Activated CD8-positive, alpha-beta memory T cell treated with anti-CD3 and anti-CD28 coated beads, Interleukin-2, amount 50 U/mL, for 1 hour (primary cell): ENCODE measurements around the gene MMP24OS.

Experiments used
- DNase-seq: peaks from one replicate; pipeline ENCODE4 v3.0.0-alpha.2; 2020; ENCODE audit errors: extremely low read depth

Gene MMP24OS

DNA sequence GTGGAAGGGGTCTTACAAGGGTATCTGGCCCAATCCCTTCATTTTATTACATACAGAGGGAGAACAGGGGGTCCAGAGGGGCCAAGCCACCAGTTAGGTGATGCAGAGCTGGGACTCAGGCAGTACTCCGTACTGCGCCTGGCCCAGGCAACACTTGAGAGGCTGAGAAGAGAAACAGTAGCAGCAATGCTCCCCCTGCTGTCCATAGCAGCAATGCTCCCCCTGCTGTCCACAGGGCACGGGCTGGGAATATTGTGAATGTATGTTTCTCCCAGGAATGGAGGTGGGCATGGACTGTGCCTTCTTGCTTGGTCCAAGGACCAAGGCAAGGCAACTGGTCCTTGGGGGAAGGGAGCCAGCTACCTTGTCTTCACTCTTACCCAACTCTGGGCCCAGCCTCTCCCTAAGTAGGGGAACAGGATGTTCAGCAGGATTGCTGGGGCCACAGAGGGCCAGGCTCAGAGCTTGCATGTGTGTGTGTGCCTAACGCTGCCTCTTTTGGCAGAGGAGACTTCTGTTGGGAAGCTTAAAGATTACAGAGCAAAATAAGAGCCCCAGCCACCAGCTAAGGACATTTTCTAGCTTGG is 29.1 kb upstream of the MMP24OS start:
- DNase-seq: no peak

DNA sequence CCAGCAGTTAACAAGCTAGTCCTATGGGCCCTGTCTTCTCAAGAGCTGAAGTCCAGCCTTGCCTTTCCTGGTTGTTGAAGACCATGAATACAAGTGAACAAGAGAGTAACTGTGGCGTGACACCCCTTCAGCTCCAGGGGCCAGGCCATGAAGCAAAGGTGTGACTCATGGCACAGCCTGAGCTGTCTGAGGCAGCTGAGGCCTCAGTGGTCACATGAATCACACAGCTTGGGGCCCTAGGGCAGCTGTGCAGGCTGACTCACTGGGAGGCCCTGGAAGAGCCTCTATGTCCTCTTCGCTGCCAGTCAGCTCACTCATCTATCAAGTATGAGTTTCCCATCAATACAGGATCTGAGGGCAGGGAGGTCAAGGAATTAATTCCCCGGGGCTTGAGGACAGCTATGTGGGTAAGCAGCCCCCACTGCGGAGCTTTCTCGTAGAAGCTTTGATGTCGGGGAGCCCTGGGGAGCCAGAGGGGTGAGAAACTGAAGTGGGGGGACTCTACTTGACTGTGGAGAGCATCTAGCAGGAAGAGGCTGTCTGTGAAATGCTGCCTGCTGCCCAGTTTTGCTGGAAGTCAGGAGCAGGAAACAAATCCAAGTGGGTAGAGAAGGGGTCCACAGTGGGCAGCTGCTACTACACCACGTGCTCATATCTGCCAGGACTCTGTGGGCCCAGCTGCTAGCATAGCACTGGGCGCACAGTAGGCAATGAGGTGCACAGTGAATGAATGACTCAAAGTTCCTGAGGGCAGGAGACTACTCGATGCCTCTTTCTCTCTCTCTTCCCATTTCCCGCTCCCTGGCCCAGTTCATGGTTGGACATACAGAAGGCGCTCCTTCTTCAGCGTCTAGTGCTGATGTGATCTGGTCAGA is 28.0 kb upstream of the MMP24OS start:
- no peak for DNase-seq

DNA sequence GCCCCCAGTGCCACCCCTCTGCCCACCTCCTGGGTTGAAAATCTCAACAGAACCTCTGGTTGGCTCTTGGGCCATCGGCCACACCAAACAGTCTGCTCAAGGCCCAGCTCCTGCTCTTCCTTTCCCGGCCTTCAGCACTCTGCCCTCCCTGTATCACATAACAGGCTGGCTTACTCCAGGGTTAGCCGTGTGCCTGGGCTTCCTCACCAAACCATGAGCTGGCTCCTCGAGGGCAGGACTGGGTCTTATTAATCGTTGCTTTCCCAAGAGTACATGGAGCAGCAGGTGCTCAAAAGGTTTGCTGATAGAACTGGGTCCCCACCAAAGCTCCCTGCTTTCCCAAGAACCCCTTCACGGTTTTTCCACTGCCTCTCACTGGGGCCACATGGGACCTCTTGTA is 27.0 kb upstream of the MMP24OS start:
- DNase-seq: no peak

DNA sequence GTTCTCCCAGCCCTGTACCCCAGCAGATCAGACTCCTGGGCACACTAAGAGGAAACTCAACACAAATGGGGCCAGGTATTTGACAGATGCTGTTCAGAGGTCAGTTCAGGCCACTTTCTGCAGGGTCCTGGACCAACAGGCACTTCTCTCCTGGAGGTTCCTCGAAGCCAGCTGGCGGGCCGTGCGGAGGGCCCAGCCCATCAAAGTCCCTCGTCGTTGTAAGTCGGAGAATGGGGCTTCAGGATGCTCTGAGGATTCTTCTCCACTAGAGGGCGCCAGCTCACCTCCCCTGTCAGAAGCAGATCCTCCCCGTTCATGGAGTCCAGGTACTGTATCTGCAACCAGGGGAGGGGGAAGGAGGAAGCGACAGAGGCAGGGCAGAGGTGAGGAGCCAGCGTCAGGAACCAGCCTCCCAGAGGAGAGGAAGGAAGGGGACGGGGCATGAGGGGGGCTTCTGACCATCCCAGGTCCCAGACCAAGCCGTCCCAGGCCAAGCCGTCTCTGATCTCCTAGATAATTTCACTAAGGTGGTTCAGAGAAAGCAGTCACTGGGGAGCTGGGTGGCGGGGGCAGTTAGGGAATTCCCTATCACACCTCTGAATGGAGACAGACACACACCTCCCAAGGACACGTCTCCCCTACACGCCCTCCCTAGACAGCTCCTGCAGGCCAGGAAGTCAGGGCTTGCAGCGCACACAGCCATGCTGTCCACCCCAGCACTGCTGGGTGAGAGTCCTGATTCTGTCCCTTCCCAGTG is 26.0 kb upstream of the MMP24OS start:
- peak; percentile 43 for DNase-seq

DNA sequence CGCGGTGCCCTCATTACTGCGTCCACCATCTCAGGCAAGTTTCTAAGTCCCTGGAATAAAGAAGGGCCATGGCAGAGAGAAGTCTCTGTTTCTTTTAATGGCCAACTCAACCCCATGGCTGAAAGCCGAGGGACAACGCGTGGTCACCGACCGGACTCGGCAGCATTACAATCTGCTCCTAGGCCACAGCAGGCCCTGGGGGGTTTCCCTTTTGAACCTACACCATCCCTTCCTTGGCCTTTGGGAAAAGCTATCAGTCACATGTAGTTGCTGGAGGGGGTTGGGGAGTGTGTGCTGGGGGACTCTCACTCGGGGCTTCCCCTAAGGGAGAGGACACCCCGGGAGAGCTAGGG is 25.4 kb upstream of the MMP24OS start:
- no peak for DNase-seq

DNA sequence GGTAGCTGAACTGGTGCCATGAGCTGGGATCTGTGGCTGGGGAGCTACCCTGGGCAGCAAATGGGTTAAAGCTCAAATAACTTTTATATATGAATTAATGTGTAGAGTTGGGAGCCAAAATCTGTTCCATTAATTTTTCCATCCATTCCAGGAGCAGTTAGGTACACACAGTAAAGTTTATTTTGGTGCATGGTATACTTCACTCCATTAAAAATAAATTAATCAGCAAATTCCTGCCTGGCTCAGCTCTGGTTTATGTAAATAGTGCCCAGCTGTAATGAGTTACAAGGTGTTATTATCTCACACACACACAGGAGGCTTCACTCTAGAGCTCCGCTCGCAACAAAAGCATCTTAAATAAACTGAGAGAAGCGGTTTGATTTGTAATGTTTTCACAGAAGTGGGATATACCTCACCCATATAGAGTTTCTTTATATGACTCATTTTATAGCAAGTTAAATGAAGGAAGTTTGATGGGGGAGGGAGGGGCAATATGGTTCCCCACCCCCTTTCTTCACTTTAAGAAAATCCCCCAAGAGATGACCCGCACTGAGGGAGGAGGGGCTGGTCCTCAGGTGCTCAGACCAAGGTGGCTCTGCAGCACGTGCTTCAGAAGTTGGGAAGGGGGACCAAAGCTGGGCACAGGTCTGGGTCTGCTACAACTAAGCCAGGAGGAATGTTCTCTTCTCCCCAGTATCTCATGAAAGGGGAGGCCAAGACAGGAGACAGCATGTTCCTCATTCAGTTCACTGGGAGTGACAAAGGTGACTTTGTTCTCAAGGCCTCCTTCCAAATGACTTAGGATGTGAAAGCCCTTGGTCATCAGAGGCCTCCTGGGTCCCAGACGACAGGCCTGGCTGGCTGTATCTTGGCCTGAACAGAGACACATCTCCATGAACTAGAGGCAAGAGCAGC is 24.8 kb upstream of the MMP24OS start:
- DNase-seq: no peak

DNA sequence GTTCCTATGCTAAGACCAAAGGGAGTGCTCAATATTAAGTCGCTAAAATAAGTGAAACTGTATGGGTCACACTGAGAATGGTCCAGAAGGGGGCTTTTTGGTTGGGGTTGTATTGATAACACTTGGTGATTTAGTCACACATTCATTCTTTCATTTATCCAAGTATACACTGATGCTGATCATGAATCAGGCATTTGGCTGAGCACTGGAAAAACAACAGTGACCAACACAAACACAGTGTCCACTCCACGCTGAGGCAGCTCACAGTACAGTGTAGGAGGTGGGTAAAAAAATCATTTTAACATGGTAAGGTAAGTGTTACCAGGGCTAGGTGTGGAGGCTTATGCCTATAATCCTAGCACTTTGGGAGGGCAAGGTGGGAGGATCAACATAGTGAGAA is 23.5 kb upstream of the MMP24OS start:
- DNase-seq: no peak

DNA sequence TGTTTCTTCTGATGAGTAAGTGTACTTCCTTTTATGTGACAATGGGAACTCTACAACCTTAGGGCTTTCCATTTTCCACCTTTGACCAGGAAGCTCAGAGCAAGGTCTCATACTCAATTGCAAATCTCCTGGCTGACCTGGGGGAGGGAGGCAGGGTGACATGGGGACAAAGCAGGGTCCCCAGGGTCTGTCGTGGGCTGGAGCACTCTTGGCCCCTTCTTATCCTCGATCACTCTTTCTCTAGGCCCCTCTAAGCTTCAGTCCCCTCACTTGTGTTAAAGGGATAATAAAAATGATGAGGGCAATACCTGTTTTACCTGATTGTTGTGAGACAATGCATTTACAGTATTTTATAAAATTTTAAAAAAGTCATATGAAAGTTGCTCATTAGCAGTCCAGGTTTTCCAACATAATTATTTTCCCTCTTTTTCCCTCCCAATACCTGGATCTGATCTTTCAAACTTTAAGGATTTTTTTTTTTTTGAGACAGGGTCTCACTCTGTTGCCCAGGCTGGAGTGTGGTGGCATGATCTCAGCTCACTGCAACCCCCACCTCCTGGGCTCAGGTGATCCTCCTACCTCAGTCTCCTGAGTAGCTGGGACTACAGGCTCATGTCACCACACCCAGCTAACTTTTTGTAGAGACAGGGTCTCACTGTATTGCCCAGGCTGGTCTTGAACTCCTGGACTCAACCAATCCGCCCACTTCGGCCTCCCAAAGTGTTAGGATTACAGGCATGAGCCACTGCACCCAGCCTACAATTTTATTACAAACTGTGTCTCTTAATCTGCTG is 22.7 kb upstream of the MMP24OS start:
- DNase-seq: no peak

DNA sequence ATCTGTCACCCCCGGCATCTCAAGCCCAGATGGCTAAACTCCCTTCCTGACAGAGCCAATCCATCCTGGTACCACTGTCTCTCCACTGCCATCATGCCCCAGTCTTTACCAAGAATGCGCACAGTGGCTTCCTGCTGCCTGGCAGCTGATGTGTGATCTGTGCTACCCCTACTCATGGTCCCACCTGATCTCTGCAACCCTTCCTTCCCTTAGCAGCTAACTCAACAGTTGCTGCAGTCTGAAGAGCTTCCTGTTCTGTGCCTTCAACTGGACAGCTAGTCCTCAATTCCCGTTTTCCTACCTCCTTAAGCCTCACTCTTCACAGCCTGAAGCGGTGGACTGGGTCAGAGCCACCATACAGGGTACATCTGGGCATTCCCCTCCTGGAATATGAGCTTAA is 21.9 kb upstream of the MMP24OS start:
- no peak for DNase-seq

DNA sequence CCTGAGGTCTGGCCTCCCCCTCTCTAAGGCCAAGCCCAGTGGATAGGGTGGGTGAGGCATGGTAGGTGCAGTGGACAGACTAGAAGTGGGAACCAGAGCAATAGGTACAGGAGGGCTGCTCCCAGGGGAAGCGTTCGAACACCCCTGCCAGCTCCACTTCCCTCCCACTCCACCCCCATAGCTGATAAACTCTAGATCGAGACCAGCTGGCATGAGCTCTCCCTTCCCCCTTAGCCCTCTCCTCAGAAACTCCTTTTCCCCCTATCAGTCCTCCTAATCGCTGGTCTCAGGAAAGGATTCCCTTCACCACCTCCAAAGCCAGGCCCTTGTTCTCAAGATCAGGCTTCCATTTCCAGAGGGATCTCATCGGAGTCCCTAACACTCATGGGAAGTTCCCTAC is 20.3 kb upstream of the MMP24OS start:
- no peak for DNase-seq

DNA sequence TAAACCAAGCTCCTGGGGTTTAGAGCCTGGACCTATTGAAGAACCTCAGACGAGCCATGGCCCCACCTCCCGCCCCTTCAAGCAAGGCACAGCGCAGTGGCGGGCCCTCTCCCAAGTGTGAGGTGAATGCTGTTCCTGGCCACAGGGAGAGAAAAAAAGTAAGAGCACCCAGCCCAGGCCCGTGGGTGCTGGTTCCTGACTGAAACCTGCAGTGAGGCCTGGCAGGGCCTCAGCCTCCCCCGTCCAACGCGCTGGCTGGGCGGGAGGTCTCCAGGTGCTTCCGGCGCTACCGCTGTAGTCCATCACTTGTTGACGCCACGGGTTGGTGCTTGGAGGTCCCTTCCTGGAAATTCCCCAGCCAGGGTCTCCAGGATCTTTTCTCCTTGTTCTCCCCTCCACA is 19.8 kb upstream of the MMP24OS start:
- DNase-seq: no peak

DNA sequence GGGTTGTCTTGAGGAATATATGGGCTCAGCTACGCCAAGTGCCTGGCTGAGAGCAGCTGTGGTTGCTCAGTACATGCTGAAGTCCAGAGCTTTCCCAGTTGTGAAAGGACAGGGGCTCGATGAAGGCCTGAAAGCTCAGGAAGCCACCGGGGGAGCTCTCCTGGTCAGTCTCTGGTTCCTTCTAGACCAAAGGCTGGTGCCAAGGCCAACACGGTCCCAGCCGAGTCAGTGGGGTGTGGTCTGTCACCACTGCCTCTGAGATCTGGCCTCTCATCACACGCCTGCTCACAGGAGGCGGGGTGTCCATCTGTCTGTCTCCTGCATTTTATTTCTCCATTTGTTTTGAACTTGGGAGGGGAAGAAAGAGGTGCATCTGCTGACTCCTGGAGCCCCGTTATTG is 19.2 kb upstream of the MMP24OS start:
- DNase-seq: no peak

DNA sequence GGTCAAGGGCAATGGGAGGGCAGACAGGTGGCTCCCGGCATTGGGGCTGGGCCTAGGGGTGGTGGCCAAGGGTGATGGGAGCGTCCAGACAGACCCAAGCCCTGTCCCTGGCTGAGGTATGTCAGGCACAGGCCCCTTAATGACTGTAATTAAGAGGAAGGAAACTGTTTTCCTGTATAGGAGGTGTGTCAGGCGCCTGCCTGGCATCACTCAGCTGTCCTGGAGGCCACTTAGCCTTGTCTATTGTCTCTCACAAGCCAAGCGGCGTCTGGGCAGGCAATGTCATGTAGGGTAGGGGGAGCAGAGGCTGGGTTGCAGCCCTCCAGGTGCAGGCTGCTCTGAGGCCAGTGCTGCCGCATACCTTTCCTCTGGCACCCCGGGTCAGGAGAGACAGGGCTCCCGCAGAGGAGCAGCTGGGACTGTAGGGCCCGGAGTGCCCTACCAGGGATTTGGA is 18.2 kb upstream of the MMP24OS start:
- DNase-seq: no peak

DNA sequence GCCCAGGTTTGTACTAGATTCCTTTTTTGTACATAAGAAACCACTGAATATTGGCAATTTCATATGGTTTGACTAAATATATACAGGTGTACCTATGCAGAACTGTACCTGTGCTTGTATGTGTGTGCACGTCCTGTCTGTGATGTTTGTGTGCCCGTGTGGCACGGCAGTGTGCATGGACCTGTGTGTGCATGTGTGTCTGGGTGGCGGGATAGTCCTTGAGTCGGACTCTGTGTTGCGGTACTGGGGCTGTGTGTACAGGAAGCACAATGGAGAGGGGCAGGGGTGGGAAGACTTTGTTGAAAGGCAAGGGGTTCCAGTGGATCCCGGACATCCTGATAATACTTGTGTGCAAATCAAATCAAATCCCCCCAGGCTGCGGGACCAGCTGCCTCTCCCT is 17.8 kb upstream of the MMP24OS start:
- no peak for DNase-seq

DNA sequence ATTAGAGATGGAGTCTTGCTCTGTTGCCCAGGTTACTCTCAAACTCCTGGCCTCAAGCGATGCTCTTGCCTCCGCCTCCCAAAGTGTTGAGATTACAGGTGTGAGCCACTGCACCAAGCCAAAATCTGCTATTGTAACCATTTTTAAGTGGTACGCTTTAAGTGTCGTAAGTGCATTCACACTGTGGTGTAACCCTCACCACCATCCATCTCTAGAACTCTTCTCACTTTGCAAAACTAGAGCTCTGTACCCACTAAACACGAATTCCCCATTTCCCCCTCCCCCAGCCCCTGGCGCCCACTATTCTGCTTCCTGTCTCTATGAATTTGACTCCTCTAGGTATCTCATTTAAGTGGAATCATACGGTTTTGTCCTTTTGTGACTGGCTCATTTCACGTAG is 17.1 kb upstream of the MMP24OS start:
- no peak for DNase-seq

DNA sequence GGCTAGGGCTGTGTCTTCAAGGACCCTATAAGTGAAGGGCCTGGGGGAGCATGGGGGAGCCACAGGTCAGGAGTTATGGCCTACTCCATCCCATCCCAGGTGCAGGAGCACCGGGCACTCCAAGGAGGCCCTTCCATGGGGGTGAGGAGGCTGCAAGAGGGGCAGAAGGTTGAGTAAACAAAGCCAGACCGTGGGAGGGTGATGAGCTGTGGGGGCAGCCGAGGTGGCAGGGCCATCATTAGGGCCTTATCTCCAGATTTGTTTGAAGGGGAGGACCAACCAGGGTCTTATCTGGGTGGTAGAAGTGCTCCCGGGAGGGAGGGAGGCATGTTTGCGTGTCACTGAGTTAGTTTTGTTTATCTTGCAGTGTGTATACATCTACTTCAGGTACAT is 16.4 kb upstream of the MMP24OS start:
- DNase-seq: no peak

DNA sequence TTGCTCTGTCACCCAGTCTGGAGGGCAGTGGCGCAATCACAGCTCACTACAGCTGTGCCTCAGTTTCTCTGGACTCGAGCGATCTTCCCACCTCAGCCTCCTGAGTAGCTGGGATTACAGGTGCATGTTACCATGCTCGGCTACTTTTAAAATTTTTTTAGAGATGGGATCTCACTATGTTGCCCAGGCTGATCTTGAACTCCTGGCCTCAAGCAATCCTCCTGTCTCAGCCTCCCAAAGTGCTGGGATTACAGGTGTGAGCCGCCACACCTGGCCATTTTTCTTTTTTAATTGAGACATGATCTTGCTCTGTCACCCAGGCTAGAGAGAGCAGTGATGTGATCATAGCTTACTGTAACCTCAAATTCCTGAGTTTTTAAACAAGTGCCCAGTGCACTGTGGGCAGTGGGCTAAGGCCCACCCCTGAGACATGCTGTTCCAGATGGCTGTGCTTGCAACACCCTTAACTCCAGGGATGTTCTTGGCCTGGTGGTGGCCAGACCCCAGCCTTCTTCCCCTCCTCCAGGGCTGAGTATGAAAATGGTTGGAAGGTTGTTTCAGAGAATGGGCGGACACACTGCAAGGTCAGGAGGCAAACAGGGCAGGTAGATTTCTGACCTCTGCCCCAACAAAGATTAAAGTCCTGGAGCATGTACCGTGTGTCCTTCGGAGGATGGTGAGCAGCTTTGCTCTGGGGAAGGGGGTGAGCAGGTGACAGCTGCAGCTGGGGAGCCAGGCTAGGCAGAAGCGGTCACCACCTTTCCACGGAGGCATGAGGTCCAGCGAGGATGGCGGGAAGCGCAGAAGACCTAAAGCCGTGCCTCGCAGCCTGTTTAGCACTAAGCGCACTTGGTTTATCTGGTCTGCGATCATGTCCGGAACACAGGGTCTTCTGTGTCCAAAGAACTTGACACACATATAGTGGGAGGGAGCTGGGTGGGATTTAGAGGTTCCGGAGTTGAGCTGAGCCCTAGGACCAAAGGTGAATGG is 15.7 kb upstream of the MMP24OS start:
- DNase-seq: no peak

DNA sequence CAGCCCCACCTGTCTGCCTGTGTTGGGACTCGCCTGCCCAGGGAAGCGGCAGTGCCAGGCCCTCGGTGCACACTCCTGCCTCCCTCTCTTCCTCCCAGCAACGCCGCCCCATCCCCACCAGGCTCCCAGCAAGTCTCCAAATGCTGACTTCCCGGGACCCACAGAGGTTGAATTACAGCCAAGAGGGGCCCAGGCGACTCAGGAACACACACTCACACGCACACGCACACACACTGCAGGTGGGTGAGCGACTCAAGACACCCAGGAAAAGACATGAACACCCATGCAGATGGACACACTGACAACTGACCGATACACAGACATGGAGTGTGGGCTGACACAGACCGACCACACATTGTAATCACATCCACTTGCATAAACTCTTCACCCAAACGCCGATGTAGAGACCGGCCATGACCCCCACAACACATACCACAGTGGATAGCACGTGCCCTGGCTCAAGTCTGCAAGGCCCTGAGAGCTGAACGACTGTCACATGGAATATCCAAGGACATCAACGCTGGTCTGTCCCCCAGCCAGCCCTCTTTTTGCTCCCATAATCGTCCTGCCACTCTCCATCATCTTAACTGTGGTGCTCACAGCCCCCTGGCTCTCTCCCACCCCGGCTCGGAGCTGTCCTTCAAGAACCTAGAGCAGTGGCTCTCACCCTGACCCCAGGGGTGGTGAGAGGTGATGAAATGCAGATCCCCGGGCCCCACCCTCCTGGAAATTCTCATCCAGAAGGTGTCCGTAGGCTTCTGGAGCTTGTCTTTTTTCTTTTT is 14.8 kb upstream of the MMP24OS start:
- no peak for DNase-seq
